Heart left ventricle (tissue), 16 donors: ENCODE data around the gene SEMA6A. TPM values are rescaled to one million over a fixed set of nuclear protein-coding genes. Genes with fewer than 3 reads are reported as not detected.

Source experiments
- ATAC-seq, 4 donors: fragments of 200-7000 bp; cut with Tn5 transposase; one replicate each; pipeline ENCODE4 v1.9.1; 2020 to 2022; ENCODE audit warnings: moderate library complexity in 4 of 4, mild to moderate bottlenecking in 3 of 4, moderate number of reproducible peaks in 1 of 4
- DNase-seq, 5 donors: peaks; one replicate each; pipeline ENCODE4 v3.0.0-alpha.2; 2020
- H3K27ac ChIP-seq, 12 donors: fragments of 200-600 bp; sonication (generic) in 4 of 12; one replicate each; pipeline versions ENCODE4 v1.5.0 to v1.8.0; 2016 to 2022; ENCODE audit warnings: mild to moderate bottlenecking in 2 of 12
- H3K27me3 ChIP-seq, 9 donors: fragments of 200-600 bp; sonication (generic) in 2 of 9; one replicate each; pipeline versions ENCODE4 v1.5.1 to v1.8.0; 2016 to 2022; ENCODE audit warnings: mild to moderate bottlenecking in 3 of 9
- H3K36me3 ChIP-seq, 9 donors: fragments of 200-600 bp; sonication (generic) in 2 of 9; one replicate each; pipeline versions ENCODE4 v1.5.0 to v1.8.0; 2018 to 2022; ENCODE audit warnings: mild to moderate bottlenecking in 2 of 9
- H3K4me1 ChIP-seq, 12 donors: fragments of 200-600 bp; sonication (generic) in 4 of 12; one replicate each; pipeline versions ENCODE4 v1.5.0 to v1.8.0; 2016 to 2022; ENCODE audit warnings: mild to moderate bottlenecking in 3 of 12
- H3K4me3 ChIP-seq, 12 donors: fragments of 200-600 bp; sonication (generic) in 4 of 12; one replicate each; pipeline versions ENCODE4 v1.5.0 to v1.8.0; 2017 to 2022; ENCODE audit warnings: mild to moderate bottlenecking in 9 of 12, moderate library complexity in 4 of 12
- H3K9me3 ChIP-seq, 12 donors: fragments of 200-600 bp; sonication (generic) in 4 of 12; one replicate each; pipeline versions ENCODE4 v1.5.0 to v1.8.0; 2016 to 2022; ENCODE audit warnings: mild to moderate bottlenecking in 1 of 12
- POLR2A ChIP-seq, 2 donors: fragments of 450-650 bp; IDR thresholded peaks; one replicate each; pipeline ENCODE4 v1.6.1; 2017; ENCODE audit warnings: antibody characterized with exemption in 2 of 2, mild to moderate bottlenecking in 2 of 2, moderate library complexity in 2 of 2
- WGBS, 4 donors: extraction: QIAGEN DNeasy Blood & Tissue Kit in 2 of 4; methylation state at CpG; one replicate each; pipeline versions ENCODE4 v1.1.5 to v1.1.7; 2013 to 2018; 5-methylcytosine and 5-hydroxymethylcytosine counted together
- intact Hi-C, 10 donors: fragments of 100-400 bp; cut with DNase I; formaldehyde crosslinking; loops; one replicate each; pipeline versions ENCODE4 v1.11.1 to v1.14.2; 2022
- polyA plus RNA-seq, 2 donors: library from polyadenylated mRNA; stranded (reverse); fragments of 200-250 nt; gene quantifications; one replicate each; pipeline ENCODE4 v1.2.3, GENCODE V29; 2013
- total RNA-seq, 9 donors: library from RNA; depleted of rRNA in 2 of 9; stranded (reverse); fragments of >200 nt in 2 of 9; fragmentation: NEBNext Ultra II Directional in 3 of 9; extraction: Animal tissue kit (Norgen Biotek cat#: 25700) in 3 of 9; gene quantifications; one replicate each; pipeline versions ENCODE4 v1.1.0 to v1.2.4, GENCODE V29; 2016 to 2023
- TF ChIP-seq, protein P1 (sequence below), 12 donors: fragments of 200-600 bp; sonication (generic) in 4 of 12; IDR thresholded peaks; one replicate each; pipeline versions ENCODE4 v1.5.0 to v1.8.0; 2018 to 2022; ENCODE audit warnings: antibody characterized with exemption in 12 of 12, mild to moderate bottlenecking in 5 of 12
- donor health status: ischemic (EF 13 %, LVEDD 7.1; RV severe dilation, severe dysfunction).
- donor health status: healthy with polysubstance abuse.
- donor health status: DM: no; HTN: yes; CAD: no.
- donor health status: DM: no; HTN: no; CAD: no.
- donor health status: ischemic (EF 25% LVEDD 6.9; RV normal size, moderate dysfunction).
- donor health status: ischemic (EF 25% LVEDD 5.7; RV mildly dilated, moderate dysfunction).
- donor health status: healthy.
- donor health status: DM: yes; HTN: yes; CAD: no.
- donor health status: ischemic (EF 35%, LVEDD 5.7; RV mildly dilated, moderate dysfunction).
- donor health status: nonischemic (EF 11% LVEDD 7.7; RV severe dilation, severe dysfunction).
- donor health status: DM: yes; HTN: yes; CAD: no.
- donor health status: PGD.
- donor health status: ischemic (EF 29% LVEDD 5.4; RV normal size, mild dysfunction).
- donor health status: nonischemic (EF 23%, LVEDD 6.1; RV moderate dilation, normal function).

The SEMA6A gene
- total and polyA plus RNA-seq, 11 donors = 2.2 to 12.7 (median 6.3) TPM

GRCh38 chr5:116424258-116424615 lies 150.4 kb downstream of the SEMA6A start:
- no peak for ATAC-seq

GRCh38 chr5:116423587-116424257 lies 150.9 kb downstream of the SEMA6A start:
- Histone ChIP-seq H3K4me3 (no peak overlapping the region), H3K36me3 (peaks cover 0 to 4% (median 0%) of the 10 kb centered on the region in 9 donors), H3K9me3 (no peaks in the 10 kb centered on the region), H3K4me1 (peaks cover 0 to 17% (median 2%) of the 10 kb centered on the region in 12 donors), H3K27ac (no peak overlapping the region), H3K27me3 (no peaks in the 10 kb centered on the region)
- TF ChIP-seq, protein P1, sequence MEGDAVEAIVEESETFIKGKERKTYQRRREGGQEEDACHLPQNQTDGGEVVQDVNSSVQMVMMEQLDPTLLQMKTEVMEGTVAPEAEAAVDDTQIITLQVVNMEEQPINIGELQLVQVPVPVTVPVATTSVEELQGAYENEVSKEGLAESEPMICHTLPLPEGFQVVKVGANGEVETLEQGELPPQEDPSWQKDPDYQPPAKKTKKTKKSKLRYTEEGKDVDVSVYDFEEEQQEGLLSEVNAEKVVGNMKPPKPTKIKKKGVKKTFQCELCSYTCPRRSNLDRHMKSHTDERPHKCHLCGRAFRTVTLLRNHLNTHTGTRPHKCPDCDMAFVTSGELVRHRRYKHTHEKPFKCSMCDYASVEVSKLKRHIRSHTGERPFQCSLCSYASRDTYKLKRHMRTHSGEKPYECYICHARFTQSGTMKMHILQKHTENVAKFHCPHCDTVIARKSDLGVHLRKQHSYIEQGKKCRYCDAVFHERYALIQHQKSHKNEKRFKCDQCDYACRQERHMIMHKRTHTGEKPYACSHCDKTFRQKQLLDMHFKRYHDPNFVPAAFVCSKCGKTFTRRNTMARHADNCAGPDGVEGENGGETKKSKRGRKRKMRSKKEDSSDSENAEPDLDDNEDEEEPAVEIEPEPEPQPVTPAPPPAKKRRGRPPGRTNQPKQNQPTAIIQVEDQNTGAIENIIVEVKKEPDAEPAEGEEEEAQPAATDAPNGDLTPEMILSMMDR (IDR thresholded peaks at IDR 0.05) = no peak
- no peak for TF ChIP-seq POLR2A (IDR thresholded peaks at IDR 0.05)
- WGBS, 4 donors = 85 to 92% (median 86%) methylated on average over 5 of the region's 5 CpGs
- no peak for DNase-seq
- intact Hi-C loops = no loop called here
- ATAC-seq = no peak

More at GRCh38 chr5:116424258-116424615, 150.4 kb downstream of the SEMA6A start:
- Histone ChIP-seq H3K4me3 (no peak overlapping the region), H3K27me3 (no peaks in the 10 kb centered on the region), H3K9me3 (no peaks in the 10 kb centered on the region), H3K4me1 (peaks cover 0 to 21% (median 2%) of the 10 kb centered on the region in 12 donors), H3K27ac (no peak overlapping the region), H3K36me3 (peaks cover 0 to 4% (median 0%) of the 10 kb centered on the region in 9 donors)
- intact Hi-C loops = no loop called here
- no peak for DNase-seq
- WGBS, 4 donors = 94 to 98% (median 96%) methylated on average over 4 of the region's 4 CpGs
- TF ChIP-seq POLR2A (IDR thresholded peaks at IDR 0.05) = no peak
- TF ChIP-seq, protein P1 (IDR thresholded peaks at IDR 0.05) = no peak

- Histone ChIP-seq H3K27me3 (no peaks in the 10 kb centered on the region), H3K9me3 (no peaks in the 10 kb centered on the region), H3K27ac (no peak overlapping the region), H3K36me3 (peaks cover 0 to 4% (median 0%) of the 10 kb centered on the region in 9 donors), H3K4me1 (peaks cover 0 to 17% (median 2%) of the 10 kb centered on the region in 12 donors), H3K4me3 (no peak overlapping the region)
- intact Hi-C loops = no loop called here
- TF ChIP-seq, protein P1 (IDR thresholded peaks at IDR 0.05) = no peak
- no peak for TF ChIP-seq POLR2A (IDR thresholded peaks at IDR 0.05)
- ATAC-seq = no peak
- DNase-seq = no peak
Measured at GRCh38 chr5:116423141-116423540, 151.5 kb downstream of the SEMA6A start.

- intact Hi-C loops = no loop called here
- Histone ChIP-seq H3K4me1 (peaks cover 0 to 17% (median 2%) of the 10 kb centered on the region in 12 donors), H3K9me3 (no peaks in the 10 kb centered on the region)
Measured at GRCh38 chr5:116421080-116421629, 153.5 kb downstream of the SEMA6A start.

More at GRCh38 chr5:116421080-116421629, 153.5 kb downstream of the SEMA6A start:
- 82 to 90% (median 88%) methylated on average over 4 to 5 of the region's 5 CpGs for WGBS, 4 donors
- DNase-seq (no peak), ATAC-seq (no peak)
- Histone ChIP-seq H3K4me3 (no peak overlapping the region), H3K27ac (peak overlapping the region in 4 of 12 donors; percentile 22 to 54 (median 45)), H3K27me3 (no peaks in the 10 kb centered on the region), H3K36me3 (peaks cover 0 to 4% (median 0%) of the 10 kb centered on the region in 9 donors)
- TF ChIP-seq, protein P1 (IDR thresholded peaks at IDR 0.05) = no peak
- no peak for TF ChIP-seq POLR2A (IDR thresholded peaks at IDR 0.05)
